22Rv1 (cell line): Measurements from ENCODE around the gene ATP6V0D1.
"Not testable (repeated sequence)": the region's sequence is repeated elsewhere in the genome, so short reads cannot be mapped to it uniquely, and the experiment has no call there.

Source experiments
- H3K27ac ChIP-seq: fragments of 450-650 bp; 2 replicates; pipeline ENCODE4 v1.5.1; 2017
- CTCF ChIP-seq: fragments of 450-650 bp; IDR thresholded peaks from 2 replicates; pipeline ENCODE4 v1.5.1; 2017; ENCODE audit warnings: mild to moderate bottlenecking
- ZFX ChIP-seq: fragments of 450-650 bp; IDR thresholded peaks from 2 replicates; pipeline ENCODE4 v1.6.1; 2017; ENCODE audit warnings: antibody characterized with exemption, borderline replicate concordance

ATP6V0D1 gene

GRCh38 chr16:67415872-67416793, 64.8 kb downstream of the ATP6V0D1 start, which contains the start of gene ZDHHC1:
Gene ZDHHC1, minus strand, starts transcription at chr16:67416477. Its CDS starts 8,702 bp downstream, at chr16:67407775.
- H3K27ac ChIP-seq, result peak within 1 kb of the TSS; percentile 47
- no peak for TF ChIP-seq ZFX
- TF ChIP-seq CTCF, result peak; percentile 90

- H3K27ac ChIP-seq, result not testable (repeated sequence)
Measured at GRCh38 chr16:67415421-67415820, 65.5 kb downstream of the ATP6V0D1 start.

GRCh38 chr16:67413978-67414911, 66.7 kb downstream of the ATP6V0D1 start:
- H3K27ac ChIP-seq, result no peak overlapping the region
- TF ChIP-seq ZFX (no peak), CTCF (no peak)

- TF ChIP-seq ZFX, result no peak
- no peak for TF ChIP-seq CTCF
- no peak overlapping the region for H3K27ac ChIP-seq
Measured at GRCh38 chr16:67412294-67412693, 68.7 kb downstream of the ATP6V0D1 start.

GRCh38 chr16:67411339-67411738, 69.6 kb downstream of the ATP6V0D1 start:
- TF ChIP-seq CTCF (no peak), ZFX (no peak)
- H3K27ac ChIP-seq, result no peak overlapping the region

GRCh38 chr16:67409631-67410030, 71.3 kb downstream of the ATP6V0D1 start:
- H3K27ac ChIP-seq, result no peak overlapping the region

More at GRCh38 chr16:67409631-67410030, 71.3 kb downstream of the ATP6V0D1 start:
- TF ChIP-seq CTCF (no peak), ZFX (no peak)
